H1 (cell line): ENCODE results near the gene NPC2. TPM values are rescaled to one million over a fixed set of nuclear protein-coding genes. Genes with fewer than 3 reads are reported as not detected.

Experiments used
- CTCF ChIA-PET: fragments of 300-600 bp; sonication (Branson Sonifier 250); formaldehyde crosslinking; loops from one replicate; lab custom pipeline; 2021; ENCODE audit not compliant: partially characterized antibody; lab: Charles Lee
- POLR2A ChIA-PET: fragments of 300-600 bp; sonication (Branson Sonifier 250); formaldehyde crosslinking; loops from one replicate; lab custom pipeline; 2021; ENCODE audit warnings: inconsistent platforms; ENCODE audit not compliant: partially characterized antibody; lab: Charles Lee
- DNase-seq, 2 experiments: peaks; one replicate each; pipeline versions ENCODE4 v3.0.0 to v3.0.0-alpha.2; 2010 to 2022; ENCODE audit warnings: low spot score in 2 of 2, low read depth in 1 of 2, mixed read lengths in 1 of 2
- FAIRE-seq: peaks from 2 replicates; lab custom pipeline; 2011; peaks lifted over from hg19 to GRCh38; lab: Jason Lieb, UNC
- H2AFZ ChIP-seq: 2 replicates; pipeline ENCODE4 v1.8.1; 2012; ENCODE audit warnings: low read length, inconsistent platforms
- H2AK5ac ChIP-seq: 2 replicates; pipeline ENCODE4 v1.6.1; 2013; ENCODE audit warnings: low read depth, low read length
- H2BK120ac ChIP-seq: replicated peaks from 2 replicates; pipeline ENCODE3; 2013; ENCODE audit warnings: low read depth, low read length, inconsistent platforms
- H2BK12ac ChIP-seq: 2 replicates; pipeline ENCODE4 v1.6.1; 2013; ENCODE audit warnings: low read depth, low read length
- H2BK15ac ChIP-seq: 2 replicates; pipeline ENCODE4 v1.6.1; 2013; ENCODE audit warnings: low read length
- H2BK20ac ChIP-seq: 2 replicates; pipeline ENCODE4 v1.6.1; 2013; ENCODE audit warnings: low read length
- H2BK5ac ChIP-seq: 2 replicates; pipeline ENCODE4 v1.6.1; 2013; ENCODE audit warnings: low read depth, low read length
- H3K14ac ChIP-seq: 2 replicates; pipeline ENCODE4 v1.6.1; 2013; ENCODE audit warnings: inconsistent platforms; ENCODE audit not compliant: insufficient read length
- H3K18ac ChIP-seq: 2 replicates; pipeline ENCODE4 v1.6.1; 2013; ENCODE audit warnings: low read length; ENCODE audit errors: extremely low read depth
- H3K23ac ChIP-seq: 2 replicates; pipeline ENCODE4 v1.6.1; 2013; ENCODE audit warnings: inconsistent platforms; ENCODE audit not compliant: insufficient read length
- H3K23me2 ChIP-seq: 2 replicates; pipeline ENCODE4 v1.6.1; 2013; ENCODE audit warnings: low read depth, low read length
- H3K27ac ChIP-seq: 2 replicates; pipeline ENCODE4 v1.6.1; 2011; ENCODE audit warnings: low read depth, low read length, inconsistent platforms
- H3K27me3 ChIP-seq, 4 experiments: replicated peaks in 1 of 4; 1 replicate in 1 of 4; 2 replicates in 3 of 4; pipeline versions ENCODE4 v1.6.1 to v1.8.1; 2011 to 2013; ENCODE audit warnings: low read length in 3 of 4, mild to moderate bottlenecking in 3 of 4, inconsistent platforms in 2 of 4, mixed read lengths in 2 of 4, moderate library complexity in 1 of 4; ENCODE audit not compliant: control insufficient read depth in 3 of 4, insufficient read depth in 3 of 4; ENCODE audit errors: extremely low read depth in 1 of 4
- H3K36me3 ChIP-seq, 4 experiments: 2 replicates each; pipeline versions ENCODE4 v1.6.1 to v1.8.1; 2011 to 2013; ENCODE audit warnings: mild to moderate bottlenecking in 4 of 4, low read length in 3 of 4, moderate library complexity in 2 of 4, control low read depth in 1 of 4, inconsistent platforms in 1 of 4; ENCODE audit not compliant: insufficient read depth in 4 of 4, control insufficient read depth in 2 of 4
- H3K4ac ChIP-seq: replicated peaks from 2 replicates; pipeline ENCODE3; 2013; ENCODE audit warnings: low read length, low read depth, mixed read lengths, inconsistent platforms; ENCODE audit not compliant: insufficient read length
- H3K4me1 ChIP-seq, 4 experiments: replicated peaks in 1 of 4; 1 replicate in 1 of 4; 2 replicates in 3 of 4; pipeline versions ENCODE4 v1.6.1 to v1.8.1; 2011 to 2013; ENCODE audit warnings: low read length in 3 of 4, inconsistent platforms in 2 of 4, mixed read lengths in 1 of 4; ENCODE audit not compliant: insufficient read depth in 4 of 4, control insufficient read depth in 3 of 4
- H3K4me2 ChIP-seq, 2 experiments: 2 replicates each; pipeline versions ENCODE4 v1.6.1 to v1.8.1; 2011 to 2013; ENCODE audit warnings: low read depth in 2 of 2, low read length in 2 of 2, control low read depth in 1 of 2, inconsistent platforms in 1 of 2, mild to moderate bottlenecking in 1 of 2; ENCODE audit not compliant: insufficient read depth in 1 of 2
- H3K4me3 ChIP-seq, 4 experiments: fragments of 200-600, 300-600 bp in 1 of 4; sonication (generic), shearing (Covaris generic), sonication (Bioruptor Twin) in 1 of 4; 2 replicates each; pipeline versions ENCODE4 v1.5.1 to v1.8.1; 2011 to 2016; ENCODE audit warnings: low read length in 4 of 4, low read depth in 3 of 4, control low read depth in 2 of 4, inconsistent platforms in 2 of 4, mild to moderate bottlenecking in 2 of 4, mixed read lengths in 1 of 4, moderate library complexity in 1 of 4; ENCODE audit not compliant: insufficient read depth in 2 of 4; ENCODE audit errors: extremely low read depth in 1 of 4
- H3K56ac ChIP-seq: replicated peaks from 2 replicates; pipeline ENCODE3; 2013; ENCODE audit warnings: low read depth, mild to moderate bottlenecking, mixed read lengths, low read length, inconsistent platforms; ENCODE audit not compliant: insufficient read length
- H3K79me1 ChIP-seq: 2 replicates; pipeline ENCODE4 v1.6.1; 2013; ENCODE audit warnings: low read depth, low read length, control low read depth
- H3K79me2 ChIP-seq, 2 experiments: 2 replicates each; pipeline versions ENCODE4 v1.6.1 to v1.8.1; 2012 to 2013; ENCODE audit warnings: low read length in 2 of 2, mild to moderate bottlenecking in 2 of 2, inconsistent platforms in 1 of 2; ENCODE audit not compliant: insufficient read depth in 2 of 2, control insufficient read depth in 1 of 2
- H3K9ac ChIP-seq, 4 experiments: replicated peaks in 1 of 4; 1 replicate in 1 of 4; 2 replicates in 3 of 4; pipeline versions ENCODE4 v1.6.1 to v1.8.1; 2011 to 2013; ENCODE audit warnings: low read depth in 3 of 4, low read length in 3 of 4, control low read depth in 2 of 4, mild to moderate bottlenecking in 2 of 4, moderate library complexity in 2 of 4, inconsistent platforms in 1 of 4; ENCODE audit errors: extremely low read depth in 1 of 4
- H3K9me3 ChIP-seq, 2 experiments: 2 replicates each; pipeline versions ENCODE4 v1.6.1 to v1.8.1; 2012 to 2013; ENCODE audit warnings: mild to moderate bottlenecking in 2 of 2, moderate library complexity in 2 of 2, control low read depth in 1 of 2, inconsistent platforms in 1 of 2, low read depth in 1 of 2, low read length in 1 of 2, mixed read lengths in 1 of 2; ENCODE audit not compliant: insufficient read depth in 2 of 2
- H4K20me1 ChIP-seq, 2 experiments: replicated peaks in 1 of 2; 2 replicates each; pipeline versions ENCODE3 to v1.8.1; 2011 to 2013; ENCODE audit warnings: inconsistent platforms in 2 of 2, low read length in 2 of 2, mild to moderate bottlenecking in 1 of 2; ENCODE audit not compliant: insufficient read depth in 2 of 2, control insufficient read depth in 1 of 2
- H4K5ac ChIP-seq: 2 replicates; pipeline ENCODE4 v1.6.1; 2013; ENCODE audit warnings: low read length, low read depth, mixed read lengths, inconsistent platforms; ENCODE audit not compliant: insufficient read length
- H4K8ac ChIP-seq: 2 replicates; pipeline ENCODE4 v1.8.0; 2013; ENCODE audit warnings: mild to moderate bottlenecking, moderate library complexity, low read length, inconsistent platforms; ENCODE audit not compliant: insufficient read depth; ENCODE audit errors: extremely low read depth
- H4K91ac ChIP-seq: replicated peaks from 2 replicates; pipeline ENCODE3; 2013; ENCODE audit warnings: low read length, mixed read lengths, inconsistent platforms; ENCODE audit not compliant: insufficient read length
- BCL11A ChIP-seq, 2 experiments: IDR thresholded peaks; one replicate each; pipeline ENCODE4 v1.6.1; 2011; ENCODE audit warnings: low read depth in 2 of 2, low read length in 2 of 2, mild to moderate bottlenecking in 2 of 2
- CTCF ChIP-seq, 3 experiments: IDR thresholded peaks; 1 replicate in 2 of 3; 2 replicates in 1 of 3; pipeline versions ENCODE4 v1.5.1 to v1.6.1; 2011; ENCODE audit warnings: low read length in 3 of 3, mild to moderate bottlenecking in 3 of 3, inconsistent platforms in 2 of 3, low read depth in 1 of 3, moderate library complexity in 1 of 3; ENCODE audit not compliant: insufficient read depth in 1 of 3; ENCODE audit errors: control extremely low read depth in 1 of 3
- EZH2 ChIP-seq: fragments of 200-600 bp; sonication (generic); IDR thresholded peaks from 2 replicates; pipeline ENCODE4 v1.7.1; 2012; ENCODE audit warnings: low read depth, mild to moderate bottlenecking, moderate library complexity, low read length, inconsistent platforms; ENCODE audit not compliant: severe bottlenecking
- RAD21 ChIP-seq, 2 experiments: IDR thresholded peaks in 1 of 2; conservative IDR thresholded peaks in 1 of 2; 2 replicates each; pipeline ENCODE4 v1.6.1; 2011; ENCODE audit warnings: low read depth in 2 of 2, low read length in 2 of 2, improper control_type of control experiment in 1 of 2, inconsistent platforms in 1 of 2, mild to moderate bottlenecking in 1 of 2, moderate library complexity in 1 of 2
- SIN3A ChIP-seq, 2 experiments: IDR thresholded peaks in 1 of 2; conservative IDR thresholded peaks in 1 of 2; 2 replicates each; pipeline ENCODE4 v1.6.1; 2011 to 2012; ENCODE audit warnings: low read length in 2 of 2, improper control_type of control experiment in 1 of 2, low read depth in 1 of 2, mild to moderate bottlenecking in 1 of 2
- ZNF274 ChIP-seq: IDR thresholded peaks from 2 replicates; pipeline ENCODE4 v1.7.0; 2012; ENCODE audit warnings: low read length, borderline replicate concordance; ENCODE audit errors: extremely low read depth
- WGBS, 2 experiments: shearing (Covaris generic) in 1 of 2; methylation state at CpG; one replicate each; pipeline versions ENCODE4 v1.1.6 to v1.1.7; 2013 to 2015; ENCODE audit warnings: low lambda C conversion rate in 2 of 2, mixed read lengths in 2 of 2, inconsistent platforms in 1 of 2, low coverage in 1 of 2, missing lambda C conversion rate in 1 of 2; ENCODE audit not compliant: insufficient replicate concordance in 2 of 2, insufficient coverage in 1 of 2, insufficient read length in 1 of 2; ENCODE audit errors: extremely low coverage in 1 of 2, missing lambda C conversion rate in 1 of 2; 5-methylcytosine and 5-hydroxymethylcytosine counted together
- polyA plus RNA-seq, 7 experiments: library from polyadenylated mRNA; depleted of rRNA in 3 of 7; stranded (reverse) in 5 of 7; unstranded in 2 of 7; fragments of >200 nt in 5 of 7; fragments of 200-250 nt in 2 of 7; gene quantifications; 1 replicate in 5 of 7; 2 replicates in 1 of 7; 4 replicates in 1 of 7; pipeline versions ENCODE4 v1.2.1 to v1.2.3, GENCODE V29; 2011 to 2013; ENCODE audit warnings: missing spikeins in 2 of 7, mixed read lengths in 2 of 7
- total RNA-seq: library from RNA; stranded (reverse); fragmentation: NEBNext Ultra II Directional; extraction: Animal tissue kit (Norgen Biotek cat#: 25700); gene quantifications from 2 replicates; pipeline ENCODE4 v1.2.1, GENCODE V29; 2021

Gene NPC2
- total and polyA plus RNA-seq, 2 of the 8 experiments (the other 6 are each of a cell fraction or from before 2014, with no cell fraction given) = 178 to 258 TPM

- Histone ChIP-seq H2BK12ac (no peak overlapping the region), H2BK5ac (no peak overlapping the region), H4K91ac (no peak overlapping the region), H3K14ac (no peak overlapping the region), H3K79me2 (no peaks in the 10 kb centered on the region), H2BK120ac (no peak overlapping the region), H3K4me1 (peaks cover 0 to 3% (median 0%) of the 10 kb centered on the region in 4 experiments; a peak in 2 of 7 replicates), H3K27me3 (no peaks in the 10 kb centered on the region), H3K27ac (no peak overlapping the region), H2BK15ac (no peak overlapping the region), H3K23ac (no peak overlapping the region), H3K4me2 (no peak overlapping the region), H3K36me3 (peaks cover under 1 to 67% (median 28%) of the 10 kb centered on the region in 4 experiments), H4K20me1 (no peaks in the 10 kb centered on the region), H3K9ac (no peak overlapping the region), H3K56ac (no peak overlapping the region), H2AK5ac (no peak overlapping the region), H2BK20ac (no peak overlapping the region), H3K79me1 (no peaks in the 10 kb centered on the region), H3K4ac (no peak overlapping the region), H3K23me2 (no peaks in the 10 kb centered on the region), H3K4me3 (no peak overlapping the region), H4K5ac (no peak overlapping the region), H4K8ac (no peak overlapping the region), H2AFZ (no peak overlapping the region), H3K18ac (no peak overlapping the region), H3K9me3 (no peaks in the 10 kb centered on the region)
- DNase-seq = no peak
- FAIRE-seq = peak; percentile 77
- WGBS, 2 experiments = 89% methylated on average over 2 of the region's 2 CpGs; no CpG with 5 or more reads in 1 of the 2 experiments
- CTCF ChIA-PET = interaction anchor here (0.6 to 12.6 kb wide), 36 partner anchors 12 to 738 kb away, joined by 3 to 181 read pairs (median 6); partner anchors contain the start of genes ABCD4, SYNDIG1L and VRTN
- TF ChIP-seq ZNF274 = no peak
- TF ChIP-seq BCL11A (IDR thresholded peaks at IDR 0.05; ENCODE audit: low read depth in 2 of 2, low read length in 2 of 2) = no peak
- TF ChIP-seq EZH2 = no peak
- 0 out of 4 replicates have a peak, but pooled peaks of 1 of the 2 experiments have one; percentile 56 for TF ChIP-seq SIN3A (conservative IDR thresholded peaks at IDR 0.05 in 1 of 2, IDR thresholded peaks at IDR 0.05 in 1 of 2; ENCODE audit: low read depth in 1 of 2, low read length in 2 of 2)
- TF ChIP-seq CTCF (IDR thresholded peaks at IDR 0.05; ENCODE audit: control extremely low read depth in 1 of 3, insufficient read depth in 1 of 3, low read depth in 1 of 3, low read length in 3 of 3) = peak in 2 of 3 experiments; percentile 92 to 93; a peak in 3 of 4 replicates
- TF ChIP-seq RAD21 (IDR thresholded peaks at IDR 0.05 in 1 of 2, conservative IDR thresholded peaks at IDR 0.05 in 1 of 2; ENCODE audit: low read depth in 2 of 2, low read length in 2 of 2) = peak; percentile 100
- POLR2A ChIA-PET = interaction anchor here (0.8 to 3.2 kb wide), 8 partner anchors 9 to 184 kb away, joined by 4 to 15 read pairs (median 6); partner anchors contain the start of gene ABCD4
Observed at GRCh38 chr14:74478996-74479635, 14.0 kb downstream of the NPC2 start.
